ENCODE measurements around the gene UBAC2. TPM values are rescaled to one million over a fixed set of nuclear protein-coding genes. Genes with fewer than 3 reads are reported as not detected.
A peak's percentile ranks its signal among the peaks of the same experiment; 100 is the strongest.

Gene UBAC2
- total and polyA plus RNA-seq, 11 donors: 32.6 to 66.9 (median 48.5) TPM

DNA sequence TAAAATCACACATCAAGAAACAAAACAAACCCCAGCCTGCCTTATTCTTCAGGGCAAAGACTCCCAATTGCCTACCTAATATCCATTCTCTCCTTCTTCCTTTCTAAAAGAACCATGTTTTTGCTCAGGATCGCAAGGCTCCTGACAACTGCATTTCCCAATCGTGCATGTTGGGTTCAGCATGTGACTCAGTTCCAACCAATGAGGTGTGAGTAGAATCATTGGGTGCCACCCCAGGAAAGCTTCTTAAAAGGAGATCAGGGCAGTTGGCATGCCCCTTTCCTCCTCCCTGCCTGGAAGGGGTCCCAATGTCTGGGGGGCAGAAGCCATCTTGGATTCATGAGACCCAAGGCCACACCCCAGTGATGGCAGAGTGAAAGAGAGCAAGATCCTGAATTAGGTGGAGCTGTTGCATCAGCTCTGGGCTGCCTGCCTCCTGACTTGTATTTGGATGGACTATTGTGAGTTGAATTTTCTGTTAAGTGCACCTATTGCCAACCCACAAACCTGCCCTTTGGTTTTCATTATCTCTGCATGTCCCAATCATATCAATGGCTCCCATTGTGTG is 26.0 kb upstream of the UBAC2 start:
- DNase-seq: no peak
- peaks cover 0 to 46% (median 5%) of the 10 kb centered on the region in 9 donors for H3K27me3 ChIP-seq
- H3K27ac ChIP-seq: no peak overlapping the region
- intact Hi-C loops (cut with DNase I): loop anchor here in 2 of 10 donors (2.0 to 10.0 kb wide), 2 partner anchors 92 to 330 kb away; partner anchors contain the start of gene TM9SF2 (in 1 of the 2)
- H3K4me1 ChIP-seq: peaks cover 0 to 21% (median 0%) of the 10 kb centered on the region in 12 donors
- 64 to 68% (median 68%) methylated on average over 2 of the region's 2 CpGs for WGBS, 4 donors
- no peak for TF ChIP-seq POLR2A (IDR thresholded peaks at IDR 0.05)
- TF ChIP-seq CTCF (IDR thresholded peaks at IDR 0.05): no peak
- H3K4me3 ChIP-seq: no peak overlapping the region
- H3K9me3 ChIP-seq: no peaks in the 10 kb centered on the region
- H3K36me3 ChIP-seq: no peaks in the 10 kb centered on the region
- no peak for ATAC-seq

DNA sequence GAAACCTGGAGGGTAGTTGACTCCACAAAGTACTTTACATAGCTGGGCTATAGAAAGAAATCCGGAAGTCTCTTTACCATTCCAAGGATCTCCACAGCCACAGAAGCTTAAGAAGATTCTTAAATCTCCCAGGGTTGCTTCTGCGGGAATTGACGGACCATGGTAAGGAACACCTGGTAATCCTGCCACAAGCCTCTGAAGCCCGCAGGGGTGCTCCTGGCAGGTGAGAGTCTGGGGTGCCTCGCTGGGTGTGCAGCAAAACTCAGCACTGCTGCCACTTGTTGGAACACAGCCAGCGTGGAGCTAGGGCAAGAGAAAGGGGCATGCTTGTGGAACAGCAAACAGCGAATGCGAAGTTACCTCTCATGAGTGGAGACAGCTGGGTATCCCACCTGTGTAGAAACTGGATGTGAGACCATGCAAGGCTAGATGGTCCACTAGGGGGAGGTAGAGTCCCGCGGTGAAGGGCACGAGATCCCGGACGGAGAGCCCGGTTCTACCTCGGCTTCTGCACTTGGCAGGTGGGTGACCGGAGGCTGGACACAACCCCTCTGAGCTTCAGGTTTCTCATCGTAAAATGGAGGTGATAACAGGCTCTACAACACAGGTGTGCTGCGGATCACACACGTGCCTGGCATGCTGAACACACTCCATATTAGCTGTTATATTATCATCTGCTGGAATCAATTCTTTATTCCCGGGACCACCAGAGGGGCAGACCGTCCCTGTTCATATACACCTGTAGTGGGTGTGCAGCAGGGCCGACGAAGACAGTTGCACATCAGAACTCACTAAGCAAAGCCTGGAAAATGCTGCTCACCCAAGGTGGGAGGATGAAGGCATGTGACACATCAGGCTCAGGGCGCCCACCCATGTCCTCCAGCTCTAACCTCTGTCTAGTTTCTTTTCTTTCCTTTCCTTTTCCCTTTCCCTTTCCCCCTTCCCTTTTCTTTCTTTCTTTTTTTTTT is 24.1 kb upstream of the UBAC2 start:
- H3K4me1 ChIP-seq: peaks cover 0 to 21% (median 0%) of the 10 kb centered on the region in 12 donors
- H3K27ac ChIP-seq: no peak overlapping the region
- ATAC-seq: peak; percentile 63 to 93 (median 90)
- no peak for TF ChIP-seq POLR2A (IDR thresholded peaks at IDR 0.05)
- peak; percentile 90 to 97 (median 93) for TF ChIP-seq CTCF (IDR thresholded peaks at IDR 0.05)
- H3K9me3 ChIP-seq: peaks cover 0 to under 1% (median 0%) of the 10 kb centered on the region in 12 donors
- no peaks in the 10 kb centered on the region for H3K36me3 ChIP-seq
- H3K27me3 ChIP-seq: peaks cover 0 to 43% (median 5%) of the 10 kb centered on the region in 9 donors
- WGBS, 4 donors: 28 to 32% (median 30%) methylated on average over 21 to 24 of the region's 24 CpGs
- intact Hi-C loops (cut with DNase I): loop anchor here (1.0 to 10.0 kb wide), 7 partner anchors 88 to 328 kb away; partner anchors contain the start of gene TM9SF2 (in 1 of the 10)
- H3K4me3 ChIP-seq: no peak overlapping the region
- peak; percentile 66 to 81 (median 70) for DNase-seq

- Histone ChIP-seq H3K36me3 (no peaks in the 10 kb centered on the region), H3K4me3 (no peak overlapping the region), H3K9me3 (peaks cover 0 to 15% (median 4%) of the 10 kb centered on the region in 12 donors), H3K4me1 (peaks cover 0 to 21% (median 0%) of the 10 kb centered on the region in 12 donors), H3K27ac (no peak overlapping the region), H3K27me3 (peaks cover 0 to 25% (median 5%) of the 10 kb centered on the region in 9 donors)
- intact Hi-C loops (cut with DNase I): loop anchor here in 3 of 10 donors (2.0 to 10.0 kb wide), 3 partner anchors 86 to 326 kb away; partner anchors contain the start of gene TM9SF2 (in 1 of the 3)
- DNase-seq: peak in 3 of 5 donors; percentile 43 to 71 (median 60)
- TF ChIP-seq CTCF (IDR thresholded peaks at IDR 0.05): no peak
- no peak for TF ChIP-seq POLR2A (IDR thresholded peaks at IDR 0.05)
- WGBS, 4 donors: 56 to 76% (median 68%) methylated on average over 4 of the region's 4 CpGs
- peak in 2 of 4 donors; percentile 43 to 45 for ATAC-seq
Observed at GRCh38 chr13:99178636-99179035, 22.0 kb upstream of the UBAC2 start.

Data from heart left ventricle (tissue), 16 donors.